Fibroblast of skin of abdomen (primary cell): Measurements from ENCODE around the gene SLC35B1.
"Not testable (repeated sequence)": the region's sequence is repeated elsewhere in the genome, so short reads cannot be mapped to it uniquely, and the experiment has no call there.

Experiments
- DNase-seq: peaks from one replicate; pipeline ENCODE4 v3.0.0-alpha.2; 2013

SLC35B1 gene

GRCh38 chr17:49699966-49700575, 7.7 kb downstream of the SLC35B1 start:
- DNase-seq, result no peak

- DNase-seq, result no peak
Observed at GRCh38 chr17:49698005-49698404, 9.8 kb downstream of the SLC35B1 start.

GRCh38 chr17:49696233-49696761, 11.5 kb downstream of the SLC35B1 start:
- no peak for DNase-seq

GRCh38 chr17:49695698-49696232, 12.0 kb downstream of the SLC35B1 start:
- no peak for DNase-seq

- DNase-seq, result no peak
Observed at GRCh38 chr17:49694847-49695697, 12.7 kb downstream of the SLC35B1 start.

- no peak for DNase-seq
Observed at GRCh38 chr17:49692751-49693150, 15.0 kb downstream of the SLC35B1 start.

- DNase-seq, result no peak
Observed at GRCh38 chr17:49691677-49692191, 16.0 kb downstream of the SLC35B1 start.

- no peak for DNase-seq
Observed at GRCh38 chr17:49691086-49691676, 16.6 kb downstream of the SLC35B1 start.

- DNase-seq, result no peak
Observed at GRCh38 chr17:49690256-49690655, 17.5 kb downstream of the SLC35B1 start.

GRCh38 chr17:49688848-49689247, 18.9 kb downstream of the SLC35B1 start:
- DNase-seq, result no peak

- DNase-seq, result peak; percentile 26
Observed at GRCh38 chr17:49687878-49688491, 19.8 kb downstream of the SLC35B1 start.

- no peak for DNase-seq
Observed at GRCh38 chr17:49681106-49681979, 26.4 kb downstream of the SLC35B1 start.

- DNase-seq, result no peak
Observed at GRCh38 chr17:49680314-49680713, 27.4 kb downstream of the SLC35B1 start.

GRCh38 chr17:49677933-49678847, 29.6 kb downstream of the SLC35B1 start, which contains the start of gene SPOP:
Gene SPOP (minus strand): TSS chr17:49678097. CDS start chr17:49622810, 55,287 bp downstream.
- DNase-seq, result peak; percentile 100

- peak; percentile 94 for DNase-seq
Observed at GRCh38 chr17:49677134-49677932, 30.4 kb downstream of the SLC35B1 start.

- DNase-seq, result no peak
Observed at GRCh38 chr17:49676276-49676868, 31.4 kb downstream of the SLC35B1 start.

- no peak for DNase-seq
Observed at GRCh38 chr17:49674507-49674906, 33.3 kb downstream of the SLC35B1 start.

GRCh38 chr17:49673679-49674078, 34.1 kb downstream of the SLC35B1 start:
- not testable (repeated sequence) for DNase-seq

GRCh38 chr17:49670641-49671040, 37.1 kb downstream of the SLC35B1 start:
- no peak for DNase-seq
